CD4-positive, alpha-beta T cell treated with Interleukin-21 for 1 hour (primary cell): ENCODE results near the gene VPS35L.
"Not testable (repeated sequence)": the region's sequence is repeated elsewhere in the genome, so short reads cannot be mapped to it uniquely, and the experiment has no call there.

Source experiments
- DNase-seq: peaks from one replicate; pipeline ENCODE4 v3.0.0-alpha.2; 2020

The VPS35L gene

GRCh38 chr16:19716728-19717127 lies 161.2 kb downstream of the VPS35L start:
- DNase-seq = not testable (repeated sequence)

- no peak for DNase-seq
Measured at GRCh38 chr16:19717314-19717713, 161.8 kb downstream of the VPS35L start.

GRCh38 chr16:19717741-19718623 lies 162.5 kb downstream of the VPS35L start, which contains the start of the genes IQCK and KNOP1:
TSS of gene IQCK (plus strand) at chr16:19718271. CDS start at chr16:19718307, 36 bp downstream.
TSS of gene KNOP1 (minus strand) at chr16:19718227. CDS start at chr16:19715035, 3,192 bp downstream.
- peak; percentile 91 for DNase-seq

- DNase-seq = no peak
Measured at GRCh38 chr16:19718624-19718965, 163.1 kb downstream of the VPS35L start.

GRCh38 chr16:19722269-19722952 lies 166.9 kb downstream of the VPS35L start:
- DNase-seq = no peak

- DNase-seq = no peak
Measured at GRCh38 chr16:19722981-19723380, 167.5 kb downstream of the VPS35L start.

- DNase-seq = no peak
Measured at GRCh38 chr16:19728636-19728965, 173.1 kb downstream of the VPS35L start.

DNA sequence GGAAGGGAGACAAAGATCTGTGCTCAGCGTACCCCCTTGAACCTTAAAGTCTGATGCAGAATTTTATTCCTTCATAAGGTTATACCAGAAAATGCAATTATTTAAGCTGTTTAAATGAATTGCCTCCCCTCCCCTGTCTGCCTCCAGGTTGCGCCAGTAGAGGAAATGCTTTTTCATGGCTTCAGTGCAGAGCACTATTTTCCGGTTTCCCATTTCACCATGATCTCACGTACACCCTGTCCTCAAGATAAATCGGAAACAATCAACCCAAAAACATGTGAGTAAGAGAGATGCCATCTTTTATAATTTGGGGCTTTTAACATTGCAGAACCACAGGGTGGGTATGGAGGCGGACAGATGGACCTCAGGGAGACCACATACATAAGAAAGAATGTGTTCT lies 178.0 kb downstream of the VPS35L start:
- DNase-seq = no peak

- DNase-seq = no peak
Measured at GRCh38 chr16:19735074-19735867, 179.8 kb downstream of the VPS35L start.

DNA sequence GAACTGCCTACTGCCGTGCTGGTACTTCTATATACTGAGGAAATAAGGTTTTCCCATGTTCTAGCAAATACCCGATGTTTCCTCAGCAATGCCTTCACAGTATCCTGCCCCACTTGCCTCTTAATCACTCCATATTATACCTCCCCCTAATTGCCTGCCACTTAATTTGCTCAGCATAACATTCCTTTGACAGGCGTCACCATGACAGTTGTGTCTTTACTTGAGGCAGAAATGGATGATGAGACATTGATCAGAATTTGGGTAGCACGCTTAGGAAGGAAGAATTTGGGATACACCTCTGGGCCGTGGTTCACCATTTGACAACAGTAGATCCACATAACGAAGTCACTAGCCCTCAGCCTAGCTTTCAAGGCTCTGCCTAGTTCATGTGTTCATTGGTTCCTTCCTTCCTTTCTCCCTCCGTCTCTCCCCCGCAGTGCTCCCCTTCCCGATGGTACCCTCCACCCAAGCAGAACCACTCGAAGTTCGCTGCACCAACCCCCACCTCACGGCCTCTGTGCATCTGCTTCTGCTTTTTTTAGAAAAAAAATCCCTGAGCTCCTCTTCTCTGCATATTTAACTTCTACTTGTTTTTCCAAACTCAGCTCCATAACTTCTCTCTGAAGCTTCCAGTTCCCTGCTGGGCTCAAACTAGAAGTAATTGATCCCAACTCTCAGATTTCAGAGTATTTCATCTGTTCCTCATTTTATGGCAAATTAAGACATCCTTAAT lies 182.0 kb downstream of the VPS35L start:
- DNase-seq = no peak

GRCh38 chr16:19741354-19741753 lies 185.9 kb downstream of the VPS35L start:
- DNase-seq = no peak

DNA sequence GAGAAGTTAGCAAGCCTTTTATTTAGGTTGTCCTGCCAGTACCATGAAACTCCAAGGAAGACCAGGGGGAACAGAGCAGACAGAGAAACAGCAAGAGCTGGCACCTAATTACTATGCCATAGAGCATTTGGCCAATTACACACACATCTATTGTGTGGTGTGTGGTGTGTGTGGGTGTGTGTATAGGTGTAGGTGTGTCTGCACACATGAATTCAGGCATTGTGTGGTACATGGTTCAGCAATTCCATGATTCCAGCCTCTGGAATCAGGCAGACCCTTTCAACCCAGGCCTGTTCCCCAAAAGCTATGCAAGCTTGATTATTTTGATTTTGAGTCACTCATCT lies 188.3 kb downstream of the VPS35L start:
- DNase-seq = no peak

DNA sequence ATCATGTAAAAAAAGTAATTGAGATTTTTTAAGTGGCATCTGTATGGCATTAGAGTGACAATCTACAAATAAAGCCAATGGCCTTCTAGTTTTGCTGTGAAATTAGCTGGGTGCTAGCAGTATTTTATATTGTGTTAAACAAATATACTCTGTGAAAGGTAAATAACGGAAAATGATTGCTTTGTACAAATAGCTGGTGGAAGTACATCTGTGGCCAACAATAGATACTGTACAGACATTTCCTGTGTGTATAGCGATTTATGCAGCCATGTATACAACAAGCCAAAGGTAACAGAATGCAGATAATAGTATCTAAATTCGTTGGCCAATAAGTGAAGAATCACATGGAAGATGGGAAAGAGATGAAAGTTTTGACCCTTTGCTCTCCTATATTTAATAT lies 189.2 kb downstream of the VPS35L start:
- no peak for DNase-seq

DNA sequence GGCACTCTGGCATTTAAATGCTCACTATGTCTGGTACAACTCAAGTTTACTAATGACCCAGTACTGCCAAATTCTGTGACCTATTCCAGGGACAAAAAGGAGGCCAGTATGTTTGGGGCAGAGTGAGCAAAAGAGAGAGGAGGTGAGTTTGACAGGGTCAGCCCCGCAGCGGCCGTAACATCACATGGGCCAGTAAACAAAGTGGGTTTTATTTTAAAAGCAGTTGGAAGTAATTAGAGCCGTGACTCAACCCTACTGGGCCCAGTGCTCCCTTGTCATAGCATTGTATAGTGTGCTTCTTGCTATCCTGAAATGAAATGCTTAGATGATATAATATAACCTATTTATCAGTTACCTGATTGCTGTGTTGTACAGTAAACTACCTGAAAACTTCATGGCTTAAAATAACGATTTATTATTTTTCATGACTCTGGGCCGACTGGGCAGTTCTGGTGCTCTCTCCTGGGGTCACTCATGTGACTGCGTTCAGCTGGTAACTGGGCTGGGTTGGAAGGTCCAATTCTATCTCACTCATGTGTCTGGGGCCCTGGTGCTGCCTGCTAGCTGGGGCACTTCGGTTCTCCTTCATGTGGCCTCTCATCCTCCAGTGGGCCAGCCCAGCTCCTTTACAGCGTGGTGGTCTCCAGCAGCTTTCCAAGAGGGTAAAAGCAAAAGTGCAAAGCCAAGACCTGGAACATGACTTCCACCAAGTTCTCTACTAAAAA lies 189.9 kb downstream of the VPS35L start:
- DNase-seq = no peak

- DNase-seq = no peak
Measured at GRCh38 chr16:19746561-19746960, 191.1 kb downstream of the VPS35L start.

GRCh38 chr16:19748389-19749168 lies 193.1 kb downstream of the VPS35L start:
- no peak for DNase-seq

- DNase-seq = no peak
Measured at GRCh38 chr16:19749571-19750080, 194.1 kb downstream of the VPS35L start.
